HG02678 (cell line): ENCODE measurements around the gene CASTOR2.
"Not testable (repeated sequence)": the region's sequence is repeated elsewhere in the genome, so short reads cannot be mapped to it uniquely, and the experiment has no call there.

Experiments used
- ATAC-seq: cut with Tn5 transposase; IDR thresholded peaks from one replicate; pipeline ENCODE4 v1.9.1; 2021; ENCODE audit warnings: mild to moderate bottlenecking, moderate library complexity; ENCODE audit not compliant: unreplicated experiment

The CASTOR2 gene

GRCh38 chr7:74964511-74965119 is at the start of gene CASTOR2:
Gene CASTOR2 (plus strand): TSS chr7:74964705. CDS start chr7:74964986, 281 bp downstream.
- peak; percentile 86 for ATAC-seq

- not testable (repeated sequence) for ATAC-seq
Measured at GRCh38 chr7:74922321-74922890, 42.1 kb upstream of the CASTOR2 start.

- not testable (repeated sequence) for ATAC-seq
Measured at GRCh38 chr7:74923644-74924043, 40.9 kb upstream of the CASTOR2 start.

- not testable (repeated sequence) for ATAC-seq
Measured at GRCh38 chr7:74926968-74927367, 37.5 kb upstream of the CASTOR2 start.

GRCh38 chr7:74931563-74932328 is 32.8 kb upstream of the CASTOR2 start:
- ATAC-seq: not testable (repeated sequence)

GRCh38 chr7:74939429-74939828 is 25.1 kb upstream of the CASTOR2 start:
- ATAC-seq: not testable (repeated sequence)

- ATAC-seq: not testable (repeated sequence)
Measured at GRCh38 chr7:74941302-74942069, 23.0 kb upstream of the CASTOR2 start.

- not testable (repeated sequence) for ATAC-seq
Measured at GRCh38 chr7:74943923-74944322, 20.6 kb upstream of the CASTOR2 start.

GRCh38 chr7:74947741-74948140 is 16.8 kb upstream of the CASTOR2 start:
- not testable (repeated sequence) for ATAC-seq

GRCh38 chr7:74953774-74954173 is 10.7 kb upstream of the CASTOR2 start:
- ATAC-seq: not testable (repeated sequence)

GRCh38 chr7:74958328-74958727 is 6.2 kb upstream of the CASTOR2 start:
- ATAC-seq: not testable (repeated sequence)

GRCh38 chr7:74963704-74964510 is 598 bp upstream of the CASTOR2 start:
- ATAC-seq: peak; percentile 42

GRCh38 chr7:74966208-74966854 is 1.8 kb downstream of the CASTOR2 start:
- not testable (repeated sequence) for ATAC-seq

- not testable (repeated sequence) for ATAC-seq
Measured at GRCh38 chr7:74966909-74967308, 2.4 kb downstream of the CASTOR2 start.

GRCh38 chr7:74971431-74971830 is 6.9 kb downstream of the CASTOR2 start:
- not testable (repeated sequence) for ATAC-seq

GRCh38 chr7:74972377-74972776 is 7.9 kb downstream of the CASTOR2 start:
- not testable (repeated sequence) for ATAC-seq

GRCh38 chr7:74975959-74976358 is 11.5 kb downstream of the CASTOR2 start:
- not testable (repeated sequence) for ATAC-seq

- not testable (repeated sequence) for ATAC-seq
Measured at GRCh38 chr7:74977523-74977922, 13.0 kb downstream of the CASTOR2 start.

GRCh38 chr7:74988436-74988835 is 23.9 kb downstream of the CASTOR2 start:
- not testable (repeated sequence) for ATAC-seq

GRCh38 chr7:74993121-74993520 is 28.6 kb downstream of the CASTOR2 start:
- no peak for ATAC-seq
